ENCODE data around the gene HDDC3. TPM values are rescaled to one million over a fixed set of nuclear protein-coding genes. Genes with fewer than 3 reads are reported as not detected.

HDDC3 gene
- total RNA-seq, 1 experiment from 2014 or later = 26.7 TPM

- CTCF ChIA-PET = no interaction called here
- Mint-ChIP-seq H3K27ac (ENCODE audit: unreplicated experiment) (no peak overlapping the region), H3K36me3 (ENCODE audit: insufficient read depth, unreplicated experiment) (peaks cover 74% of the 10 kb centered on the region), H3K4me1 (ENCODE audit: low read depth, unreplicated experiment) (no peaks in the 10 kb centered on the region), H3K27me3 (ENCODE audit: unreplicated experiment) (no peaks in the 10 kb centered on the region), H3K9me3 (ENCODE audit: low read depth, unreplicated experiment) (no peaks in the 10 kb centered on the region), H3K4me3 (ENCODE audit: low read depth, unreplicated experiment) (no peak overlapping the region)
- no peak for TF ChIP-seq CTCF (IDR thresholded peaks at IDR 0.05; ENCODE audit: unreplicated experiment)
- DNase-seq = no peak
- intact Hi-C loops (cut with micrococcal nuclease; ENCODE audit: unreplicated experiment) = no loop called here
- BruUV-seq (replicated peaks) = no TSS peak
Measured at GRCh38 chr15:90974216-90974615, 41.9 kb upstream of the HDDC3 start.

- Mint-ChIP-seq H3K27ac (ENCODE audit: unreplicated experiment) (no peak overlapping the region), H3K9me3 (ENCODE audit: low read depth, unreplicated experiment) (no peaks in the 10 kb centered on the region), H3K36me3 (ENCODE audit: insufficient read depth, unreplicated experiment) (peaks cover 56% of the 10 kb centered on the region), H3K4me3 (ENCODE audit: low read depth, unreplicated experiment) (no peak overlapping the region), H3K27me3 (ENCODE audit: unreplicated experiment) (no peaks in the 10 kb centered on the region), H3K4me1 (ENCODE audit: low read depth, unreplicated experiment) (no peaks in the 10 kb centered on the region)
- no peak for DNase-seq
- TF ChIP-seq CTCF (IDR thresholded peaks at IDR 0.05; ENCODE audit: unreplicated experiment) = no peak
- BruUV-seq (replicated peaks) = no TSS peak
- CTCF ChIA-PET = interaction anchor here (0.7 to 1.2 kb wide), 3 partner anchors 37 to 450 kb away, joined by 3 to 6 read pairs (median 4); partner anchors contain the start of gene UNC45A
- intact Hi-C loops (cut with micrococcal nuclease; ENCODE audit: unreplicated experiment) = no loop called here
Measured at GRCh38 chr15:90972133-90972532, 39.8 kb upstream of the HDDC3 start.

- Mint-ChIP-seq H3K27me3 (ENCODE audit: unreplicated experiment) (no peaks in the 10 kb centered on the region), H3K4me1 (ENCODE audit: low read depth, unreplicated experiment) (no peaks in the 10 kb centered on the region), H3K4me3 (ENCODE audit: low read depth, unreplicated experiment) (no peak overlapping the region), H3K36me3 (ENCODE audit: insufficient read depth, unreplicated experiment) (peaks cover 38% of the 10 kb centered on the region), H3K27ac (ENCODE audit: unreplicated experiment) (peak overlapping the region; percentile 42), H3K9me3 (ENCODE audit: low read depth, unreplicated experiment) (no peaks in the 10 kb centered on the region)
- no peak for TF ChIP-seq CTCF (IDR thresholded peaks at IDR 0.05; ENCODE audit: unreplicated experiment)
- intact Hi-C loops (cut with micrococcal nuclease; ENCODE audit: unreplicated experiment) = no loop called here
- no TSS peak for BruUV-seq (replicated peaks)
- CTCF ChIA-PET = no interaction called here
- DNase-seq = no peak
Measured at GRCh38 chr15:90970274-90970673, 37.9 kb upstream of the HDDC3 start.

- intact Hi-C loops (cut with micrococcal nuclease; ENCODE audit: unreplicated experiment) = no loop called here
- TSS peak; percentile 2 for BruUV-seq (replicated peaks)
- CTCF ChIA-PET = no interaction called here
- no peaks in the 10 kb centered on the region for H3K9me3 Mint-ChIP-seq (ENCODE audit: low read depth, unreplicated experiment)
- DNase-seq = no peak
- peak overlapping the region; percentile 37 for H3K27ac Mint-ChIP-seq (ENCODE audit: unreplicated experiment)
- TF ChIP-seq CTCF (IDR thresholded peaks at IDR 0.05; ENCODE audit: unreplicated experiment) = no peak
- H3K4me3 Mint-ChIP-seq (ENCODE audit: low read depth, unreplicated experiment) = no peak overlapping the region
- peaks cover 34% of the 10 kb centered on the region for H3K36me3 Mint-ChIP-seq (ENCODE audit: insufficient read depth, unreplicated experiment)
- no peaks in the 10 kb centered on the region for H3K4me1 Mint-ChIP-seq (ENCODE audit: low read depth, unreplicated experiment)
- H3K27me3 Mint-ChIP-seq (ENCODE audit: unreplicated experiment) = no peaks in the 10 kb centered on the region
Measured at GRCh38 chr15:90968434-90968833, 36.1 kb upstream of the HDDC3 start.

Data from Calu3 (cell line).